ENCODE results near the gene RALB.
"Not testable (repeated sequence)": the region's sequence is repeated elsewhere in the genome, so short reads cannot be mapped to it uniquely, and the experiment has no call there.

The RALB gene

DNA sequence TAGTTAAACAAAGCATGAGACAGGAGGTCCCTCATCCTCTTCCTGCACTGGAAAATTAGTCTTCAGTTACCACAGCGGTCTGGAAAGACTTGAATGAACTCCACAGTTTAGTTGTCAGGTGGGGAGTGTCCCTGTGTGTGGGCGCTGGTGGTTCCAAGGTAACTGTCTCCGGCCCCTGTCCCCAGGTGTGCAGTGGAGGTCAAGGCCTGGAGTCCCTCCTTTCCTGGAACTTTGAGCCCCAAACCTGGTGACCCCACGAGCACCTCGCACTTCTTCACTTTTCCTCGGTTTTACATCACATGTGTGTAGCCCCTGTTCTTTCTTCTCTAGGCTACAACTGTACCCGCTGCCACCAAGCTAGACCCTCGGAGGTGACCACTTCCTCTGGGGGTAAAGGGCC, 65.3 kb downstream of the RALB start:
- Mint-ChIP-seq H3K27me3 (no peaks in the 10 kb centered on the region), H3K9me3 (no peaks in the 10 kb centered on the region), H3K4me3 (no peak overlapping the region), H3K27ac (no peak overlapping the region), H3K4me1 (peaks cover 38% of the 10 kb centered on the region)
- ATAC-seq (no peak), DNase-seq (no peak)

DNA sequence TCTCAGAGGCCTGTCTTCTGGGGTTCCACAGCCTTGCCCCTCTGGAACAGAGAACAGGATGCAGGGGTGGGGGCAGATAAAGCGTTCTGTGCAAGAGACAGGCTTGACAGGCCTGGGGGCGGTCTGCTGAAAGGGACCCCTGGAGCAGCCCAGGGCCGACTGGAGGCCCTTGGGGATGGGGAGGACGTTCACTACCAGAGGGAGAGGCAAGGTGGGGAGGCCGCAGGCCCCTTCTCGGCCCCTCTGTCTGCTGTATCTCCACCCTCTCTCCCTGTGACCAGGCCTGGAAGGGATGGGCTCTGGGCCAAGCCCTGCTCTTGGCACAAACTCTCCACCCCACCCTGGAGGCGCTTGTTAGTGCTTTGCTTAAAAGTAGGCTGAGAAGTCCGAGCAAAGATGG, 66.0 kb downstream of the RALB start:
- Mint-ChIP-seq H3K27ac (no peak overlapping the region), H3K27me3 (no peaks in the 10 kb centered on the region), H3K4me3 (no peak overlapping the region), H3K4me1 (peaks cover 31% of the 10 kb centered on the region), H3K9me3 (no peaks in the 10 kb centered on the region)
- DNase-seq (no peak), ATAC-seq (no peak)

DNA sequence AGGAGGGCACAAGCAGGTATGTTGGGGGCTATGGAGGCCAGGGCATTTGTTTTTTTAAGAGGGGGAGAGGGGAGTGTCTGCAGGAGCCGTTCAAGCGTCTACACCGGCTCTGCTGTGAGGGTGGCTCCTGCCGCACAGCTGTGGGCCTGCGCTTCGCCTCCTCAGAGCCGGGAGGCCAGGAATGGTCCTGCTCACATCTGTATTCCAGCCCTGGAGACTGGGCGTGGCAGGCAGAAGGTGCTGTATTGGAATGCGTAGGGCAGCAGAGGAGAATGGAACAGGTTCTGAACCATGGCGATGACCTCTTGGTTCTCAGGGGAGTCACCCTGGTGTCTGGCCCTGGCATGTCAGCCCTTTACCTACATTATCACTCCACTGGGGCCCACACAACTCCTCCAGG, 66.5 kb downstream of the RALB start:
- no peak for ATAC-seq
- H3K27me3 Mint-ChIP-seq, result no peaks in the 10 kb centered on the region
- no peak overlapping the region for H3K4me3 Mint-ChIP-seq
- no peak overlapping the region for H3K27ac Mint-ChIP-seq
- no peak for DNase-seq
- peaks cover 26% of the 10 kb centered on the region for H3K4me1 Mint-ChIP-seq
- H3K9me3 Mint-ChIP-seq, result no peaks in the 10 kb centered on the region

DNA sequence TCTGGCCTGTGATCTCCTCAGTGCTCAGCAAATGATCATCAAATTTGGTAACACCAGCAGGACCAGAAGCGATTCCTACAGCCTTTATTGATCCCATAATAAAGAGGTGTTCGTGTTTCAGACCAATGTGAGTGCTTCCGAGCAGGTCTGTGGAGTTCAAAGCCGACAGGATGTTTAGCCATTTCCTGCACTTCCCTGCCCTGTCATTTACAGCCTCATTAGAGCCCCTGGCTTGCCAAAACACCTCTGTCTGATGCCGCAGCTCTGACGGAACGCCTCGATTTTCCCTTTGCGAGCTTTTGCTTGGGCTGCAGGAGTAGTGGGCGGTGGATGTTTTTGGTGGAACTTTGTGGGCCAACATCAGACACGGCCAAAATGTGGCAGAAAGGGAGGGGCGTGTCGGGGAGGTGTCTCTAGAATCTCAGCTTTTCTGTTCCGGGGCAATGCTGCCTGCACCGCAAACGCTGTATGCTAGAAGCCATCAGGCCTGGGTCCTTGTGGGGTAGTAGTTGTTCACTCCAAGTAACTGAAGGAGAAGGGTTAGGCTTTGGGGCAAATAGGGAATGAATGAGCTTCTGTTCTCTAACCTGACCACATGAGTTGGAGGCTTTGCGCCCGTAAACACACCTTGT, 67.2 kb downstream of the RALB start:
- ATAC-seq (no peak), DNase-seq (no peak)
- Mint-ChIP-seq H3K27me3 (no peaks in the 10 kb centered on the region), H3K9me3 (no peaks in the 10 kb centered on the region), H3K4me1 (peaks cover 19% of the 10 kb centered on the region), H3K27ac (no peak overlapping the region), H3K4me3 (no peak overlapping the region)

DNA sequence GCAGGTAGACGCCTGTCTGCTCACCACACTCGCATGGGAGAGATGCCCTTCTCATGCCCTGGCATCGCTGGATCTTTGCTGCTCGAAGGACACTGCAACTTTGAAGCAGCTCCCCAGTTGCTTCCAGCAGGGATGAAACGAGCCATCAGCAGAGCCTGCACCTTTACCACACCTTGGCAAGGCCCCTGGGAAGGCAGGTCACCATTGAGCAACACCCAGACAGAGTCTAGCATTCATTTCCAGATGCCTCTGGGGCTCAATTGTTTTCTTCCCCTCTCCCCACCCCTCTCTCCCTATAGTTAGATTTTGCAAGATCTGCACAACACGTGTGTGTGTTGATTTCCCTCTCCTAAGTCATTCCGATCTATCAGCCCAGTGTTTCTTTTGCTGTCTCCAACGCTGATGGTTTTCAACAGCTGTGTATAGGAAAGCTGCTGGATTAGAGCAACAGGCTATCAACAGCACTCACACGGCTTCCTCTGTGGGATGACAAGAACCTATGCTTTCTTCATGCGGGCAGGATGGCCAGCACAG, 67.7 kb downstream of the RALB start:
- H3K27ac Mint-ChIP-seq, result no peak overlapping the region
- no peaks in the 10 kb centered on the region for H3K27me3 Mint-ChIP-seq
- ATAC-seq (no peak), DNase-seq (no peak)
- H3K4me3 Mint-ChIP-seq, result no peak overlapping the region
- peaks cover 13% of the 10 kb centered on the region for H3K4me1 Mint-ChIP-seq
- no peaks in the 10 kb centered on the region for H3K9me3 Mint-ChIP-seq

DNA sequence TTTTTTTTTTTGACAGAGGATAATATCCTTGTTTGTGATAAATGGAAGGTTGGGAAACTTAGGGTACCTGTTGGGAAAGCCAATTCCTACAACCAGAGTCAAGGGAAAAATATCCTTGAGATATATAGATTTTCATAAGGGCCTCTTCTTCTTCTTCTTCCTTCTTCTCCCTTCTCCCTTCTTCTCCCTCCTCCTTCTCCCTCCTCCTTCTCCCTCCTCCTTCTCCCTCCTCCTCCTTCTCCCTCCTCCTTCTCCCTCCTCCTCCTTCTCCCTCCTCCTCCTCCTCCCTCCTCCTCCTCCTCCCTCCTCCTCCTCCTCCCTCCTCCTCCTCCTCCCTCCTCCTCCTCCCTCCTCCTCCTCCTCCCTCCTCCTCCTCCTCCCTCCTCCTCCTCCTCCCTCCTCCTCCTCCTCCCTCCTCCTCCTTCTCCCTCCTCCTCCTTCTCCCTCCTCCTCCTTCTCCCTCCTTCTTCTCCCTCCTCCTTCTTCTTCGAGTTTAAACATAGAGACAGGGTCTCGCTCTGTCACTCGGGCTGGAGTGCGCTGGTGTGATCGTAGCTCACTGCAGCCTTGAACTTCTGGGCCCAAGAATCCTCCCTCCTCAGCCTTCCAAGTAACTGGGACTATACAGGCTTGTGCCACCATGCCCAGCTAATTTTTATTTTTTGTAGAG, 68.4 kb downstream of the RALB start:
- not testable (repeated sequence) for ATAC-seq, H3K4me1 Mint-ChIP-seq, DNase-seq, H3K4me3 Mint-ChIP-seq, H3K9me3 Mint-ChIP-seq, H3K27me3 Mint-ChIP-seq
- peak overlapping the region in 1 of 2 donors; percentile 89 for H3K27ac Mint-ChIP-seq

DNA sequence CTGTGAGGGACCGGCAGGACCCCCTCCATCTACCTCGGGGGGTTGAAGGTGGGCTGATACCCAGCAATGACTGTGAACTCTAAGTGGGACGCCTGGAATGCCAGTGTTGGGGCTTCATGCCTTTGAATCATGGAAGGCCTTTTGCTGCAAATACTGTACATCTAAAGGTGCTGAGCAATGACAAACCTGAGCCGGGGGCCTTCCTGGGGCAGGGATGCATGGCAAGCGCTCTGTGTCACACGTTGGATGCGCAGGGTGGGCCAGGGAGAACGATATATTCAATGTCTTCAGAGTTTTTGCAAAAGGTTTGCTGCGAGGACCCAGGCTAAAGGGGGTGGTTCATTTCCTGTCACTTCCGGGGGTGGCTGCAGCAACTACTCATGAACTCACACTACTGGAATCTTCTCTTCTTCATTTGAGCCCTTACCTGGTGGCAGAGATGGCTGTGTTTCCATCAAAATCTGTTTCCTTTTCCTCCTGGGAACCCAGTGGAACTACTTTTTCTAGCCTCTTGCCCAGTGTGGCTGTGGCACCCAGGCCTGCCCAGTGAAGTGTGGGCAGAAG, 69.2 kb downstream of the RALB start:
- H3K27me3 Mint-ChIP-seq, result no peaks in the 10 kb centered on the region
- H3K27ac Mint-ChIP-seq, result peak overlapping the region in 1 of 2 donors; percentile 75
- no peak overlapping the region for H3K4me3 Mint-ChIP-seq
- no peaks in the 10 kb centered on the region for H3K9me3 Mint-ChIP-seq
- DNase-seq, result no peak
- no peak for ATAC-seq
- H3K4me1 Mint-ChIP-seq, result peaks cover 8% of the 10 kb centered on the region

DNA sequence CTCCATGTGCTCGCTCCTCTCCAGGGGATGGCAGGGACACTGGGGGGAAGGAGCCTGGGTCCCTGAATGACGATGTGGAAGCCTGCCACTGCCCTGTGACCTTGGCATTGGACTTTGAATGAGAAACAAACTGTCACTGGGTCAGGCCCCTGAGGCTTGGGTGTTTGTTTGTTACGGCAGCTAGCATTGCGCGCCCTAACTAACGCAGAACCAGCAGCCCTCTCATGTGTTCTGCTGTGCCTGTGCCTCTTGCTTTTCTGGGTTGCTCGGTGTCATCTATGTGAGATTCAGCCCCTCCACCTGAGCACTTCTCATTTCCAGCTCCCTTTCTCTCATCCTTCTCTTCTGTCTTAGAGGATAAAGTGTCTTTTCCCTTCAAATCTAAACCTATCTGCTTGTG, 69.7 kb downstream of the RALB start:
- Mint-ChIP-seq H3K9me3 (no peaks in the 10 kb centered on the region), H3K4me3 (no peak overlapping the region), H3K27me3 (no peaks in the 10 kb centered on the region), H3K4me1 (peaks cover 8% of the 10 kb centered on the region), H3K27ac (peak overlapping the region in 1 of 2 donors; percentile 60)
- ATAC-seq, result no peak
- no peak for DNase-seq

DNA sequence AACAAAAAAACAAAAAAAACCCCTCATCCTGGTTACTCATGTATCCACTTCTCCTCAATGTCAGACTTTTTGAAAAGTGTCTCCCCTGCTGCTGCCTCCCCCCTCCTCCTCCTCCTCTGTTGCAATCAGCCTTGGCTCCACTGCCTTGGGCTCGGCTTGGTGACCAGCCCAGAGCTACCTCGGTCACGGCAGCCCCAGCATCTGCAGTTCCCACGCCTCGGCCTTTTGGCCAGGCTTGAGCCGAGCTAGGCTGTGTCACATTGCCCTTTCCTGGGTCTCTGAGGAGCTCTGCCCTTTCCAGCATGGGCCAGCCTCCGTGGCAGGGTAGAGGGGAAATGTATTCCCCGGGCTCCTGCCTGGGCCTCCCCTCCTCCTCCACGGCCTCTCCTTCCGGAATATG, 70.6 kb downstream of the RALB start:
- H3K4me1 Mint-ChIP-seq, result peaks cover 8% of the 10 kb centered on the region
- no peaks in the 10 kb centered on the region for H3K9me3 Mint-ChIP-seq
- no peak overlapping the region for H3K27ac Mint-ChIP-seq
- H3K27me3 Mint-ChIP-seq, result no peaks in the 10 kb centered on the region
- ATAC-seq (no peak), DNase-seq (no peak)
- no peak overlapping the region for H3K4me3 Mint-ChIP-seq

DNA sequence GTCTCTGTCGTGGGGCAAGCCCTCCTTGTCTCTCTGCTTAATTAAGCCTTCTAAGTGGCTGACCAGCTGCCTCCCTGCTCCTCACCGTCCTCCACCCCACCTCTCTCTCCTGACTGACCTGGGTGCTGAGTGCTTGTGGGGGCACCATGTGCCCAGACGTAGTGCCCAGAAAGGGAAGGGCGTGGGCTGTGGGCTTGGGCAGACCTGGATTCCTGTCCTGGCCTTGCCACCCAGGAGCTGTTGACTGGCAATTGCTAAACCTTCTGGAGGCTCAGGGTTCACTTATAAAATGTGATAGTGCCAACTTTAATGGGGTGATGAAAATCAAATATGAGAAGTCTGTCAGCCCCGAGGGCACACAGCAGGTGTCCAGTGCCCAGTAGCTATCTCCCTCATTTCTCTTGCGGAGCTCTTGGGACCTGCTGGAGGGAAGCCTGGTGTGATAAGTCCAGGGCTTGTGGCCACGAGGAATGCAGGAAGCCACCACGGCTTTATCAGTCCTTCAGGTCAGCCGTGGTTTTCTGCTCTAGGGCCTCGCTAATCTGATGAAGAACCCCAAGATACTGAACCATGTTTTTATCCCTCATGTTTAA, 71.3 kb downstream of the RALB start:
- H3K27me3 Mint-ChIP-seq, result no peaks in the 10 kb centered on the region
- peaks cover 8% of the 10 kb centered on the region for H3K4me1 Mint-ChIP-seq
- no peak for DNase-seq
- no peak for ATAC-seq
- H3K9me3 Mint-ChIP-seq, result no peaks in the 10 kb centered on the region
- no peak overlapping the region for H3K27ac Mint-ChIP-seq
- no peak overlapping the region for H3K4me3 Mint-ChIP-seq

DNA sequence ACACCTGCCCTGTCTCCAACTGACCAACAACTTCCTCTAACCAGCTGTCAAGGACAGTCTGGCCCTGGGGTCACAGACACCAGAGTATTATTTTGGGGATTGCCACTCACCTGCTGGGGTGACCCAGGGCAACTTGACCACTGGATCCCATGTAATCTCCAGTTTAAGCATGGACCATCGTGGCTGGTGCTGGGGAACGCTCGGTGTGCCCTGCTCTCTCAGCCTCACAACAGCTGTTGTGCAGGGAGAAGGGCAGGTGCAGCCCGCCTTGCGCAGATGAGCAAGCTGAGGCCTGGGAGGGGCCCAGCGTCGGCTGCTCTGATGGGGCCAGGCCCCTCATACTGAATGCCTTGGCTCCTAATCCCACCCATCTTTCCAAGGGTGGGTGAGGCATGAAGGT, 72.3 kb downstream of the RALB start:
- ATAC-seq (no peak), DNase-seq (no peak)
- Mint-ChIP-seq H3K4me3 (no peak overlapping the region), H3K27me3 (peaks cover 3% of the 10 kb centered on the region), H3K27ac (no peak overlapping the region), H3K4me1 (peaks cover 8% of the 10 kb centered on the region), H3K9me3 (no peaks in the 10 kb centered on the region)

DNA sequence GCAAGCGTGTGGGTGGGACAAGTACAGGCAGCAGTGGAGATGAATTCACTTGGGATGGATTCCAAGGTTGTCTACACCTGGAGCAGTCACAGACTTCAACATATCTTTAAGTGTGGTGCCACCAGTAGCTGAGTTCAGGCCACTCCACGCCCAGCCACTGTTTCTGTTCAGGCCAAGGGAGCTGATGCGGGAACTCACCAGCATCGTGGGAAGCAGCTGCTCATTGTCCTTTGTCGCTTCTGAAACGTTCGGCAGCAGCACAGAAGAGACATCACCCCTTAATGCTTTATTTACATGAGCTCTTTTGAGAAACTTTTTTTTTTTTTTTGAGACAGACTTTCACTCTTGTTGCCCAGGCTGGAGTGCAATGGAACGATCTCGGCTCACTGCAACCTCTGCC, 73.4 kb downstream of the RALB start:
- no peak for DNase-seq
- ATAC-seq, result no peak
- peaks cover 8% of the 10 kb centered on the region for H3K4me1 Mint-ChIP-seq
- H3K4me3 Mint-ChIP-seq, result no peak overlapping the region
- H3K27ac Mint-ChIP-seq, result no peak overlapping the region
- H3K27me3 Mint-ChIP-seq, result peaks cover 12% of the 10 kb centered on the region
- no peaks in the 10 kb centered on the region for H3K9me3 Mint-ChIP-seq

DNA sequence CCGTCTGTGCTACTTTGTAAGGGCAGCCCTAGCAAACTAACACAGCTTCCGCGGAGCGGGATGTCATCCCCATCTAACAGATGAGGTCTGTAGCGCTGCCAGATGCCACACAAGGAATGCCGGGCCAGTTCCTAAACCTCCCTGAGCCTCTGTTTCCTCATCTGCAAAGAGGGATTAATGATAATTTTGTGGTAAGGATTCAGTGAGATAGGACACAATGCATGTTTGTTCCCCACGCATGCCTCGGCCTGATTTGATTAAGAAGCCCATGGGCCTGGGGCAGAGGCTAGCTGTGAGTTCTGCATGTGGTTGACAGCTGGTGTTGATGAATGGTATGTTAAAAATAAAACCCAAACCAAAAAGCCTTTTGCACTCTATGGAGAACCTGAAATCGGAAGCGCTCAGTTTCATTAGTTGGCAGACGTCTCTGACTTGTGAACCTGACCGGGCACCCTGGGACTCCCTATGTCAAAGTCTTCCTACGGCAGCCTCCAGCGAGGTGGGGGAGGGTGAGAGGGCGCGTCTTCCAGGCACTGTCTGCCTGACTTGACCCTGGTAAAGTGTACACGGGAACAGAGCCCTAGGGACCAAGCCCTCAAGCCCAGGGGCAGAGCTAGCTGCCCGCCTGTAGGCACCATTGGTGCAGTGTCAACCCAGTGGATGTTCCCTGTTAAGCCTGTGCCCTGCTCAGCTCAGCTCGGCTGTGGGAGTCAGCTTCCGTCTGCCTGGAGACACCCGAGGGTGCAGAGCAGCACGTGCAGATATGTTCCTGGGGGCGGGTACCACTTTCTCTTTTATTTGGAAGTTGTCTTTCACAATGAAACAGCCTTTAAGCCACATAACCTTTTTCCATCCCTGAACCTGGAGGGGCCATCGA, 78.5 kb downstream of the RALB start:
- H3K4me1 Mint-ChIP-seq, result no peaks in the 10 kb centered on the region
- no peak for ATAC-seq

DNA sequence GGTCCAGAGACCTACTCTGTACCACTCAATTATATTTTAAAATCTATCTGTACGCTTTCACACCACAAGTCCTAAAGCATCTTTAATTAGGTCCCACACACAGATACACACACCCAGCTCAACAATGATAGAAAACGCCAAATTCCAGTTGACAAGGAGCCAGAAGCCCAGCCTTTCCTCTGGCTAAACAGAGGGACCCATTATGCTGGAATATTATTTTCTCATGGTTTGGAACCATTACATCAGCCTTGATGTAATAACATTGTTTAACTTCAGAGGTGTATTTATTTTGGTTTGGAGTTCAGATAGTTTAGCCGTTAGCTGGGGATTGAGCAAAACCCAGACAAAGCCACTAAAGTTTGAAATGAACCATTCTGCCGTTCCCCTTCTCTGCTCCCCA, 79.3 kb downstream of the RALB start:
- ATAC-seq (no peak), DNase-seq (no peak)
- peaks cover 0 to 6% of the 10 kb centered on the region in 2 donors for H3K9me3 Mint-ChIP-seq
- no peak overlapping the region for H3K27ac Mint-ChIP-seq
- H3K27me3 Mint-ChIP-seq, result peaks cover 44% of the 10 kb centered on the region
- H3K4me3 Mint-ChIP-seq, result no peak overlapping the region
- H3K4me1 Mint-ChIP-seq, result no peaks in the 10 kb centered on the region

More for the DNA sequence above, 78.5 kb downstream of the RALB start:
- H3K9me3 Mint-ChIP-seq, result peaks cover 0 to 6% of the 10 kb centered on the region in 2 donors
- no peak overlapping the region for H3K27ac Mint-ChIP-seq
- no peak overlapping the region for H3K4me3 Mint-ChIP-seq
- DNase-seq, result no peak
- peaks cover 36% of the 10 kb centered on the region for H3K27me3 Mint-ChIP-seq

DNA sequence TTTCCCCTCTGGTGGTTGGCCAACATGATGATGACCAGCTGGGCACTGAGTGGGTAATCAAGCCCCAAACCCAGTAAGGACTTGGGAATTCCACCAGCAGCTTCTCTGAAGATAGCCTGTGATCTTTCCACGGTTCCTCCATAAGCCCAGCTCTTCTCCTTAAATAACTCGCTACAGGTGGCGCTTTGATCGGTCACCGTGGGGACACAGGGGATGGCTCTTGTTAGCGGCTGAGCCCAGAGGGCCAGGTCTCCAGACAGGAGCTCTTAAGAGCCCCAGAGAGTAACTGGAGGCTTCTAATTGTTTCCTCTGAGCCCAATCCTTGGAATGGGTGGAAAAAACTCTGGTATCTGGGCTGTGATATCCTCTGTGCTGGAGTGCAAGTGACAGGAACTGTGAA, 79.7 kb downstream of the RALB start:
- no peak for DNase-seq
- H3K27me3 Mint-ChIP-seq, result peaks cover 48% of the 10 kb centered on the region
- H3K4me3 Mint-ChIP-seq, result no peak overlapping the region
- peaks cover 0 to 6% of the 10 kb centered on the region in 2 donors for H3K9me3 Mint-ChIP-seq
- H3K4me1 Mint-ChIP-seq, result no peaks in the 10 kb centered on the region
- ATAC-seq, result no peak
- H3K27ac Mint-ChIP-seq, result no peak overlapping the region

Measured in stimulated activated naive CD8-positive, alpha-beta T cell treated with anti-CD3 and anti-CD28 coated beads, Interleukin-15, amount 100 ng/mL, for 72 hours (primary cell).